ENCODE data around the gene PMPCB.

Gene PMPCB

DNA sequence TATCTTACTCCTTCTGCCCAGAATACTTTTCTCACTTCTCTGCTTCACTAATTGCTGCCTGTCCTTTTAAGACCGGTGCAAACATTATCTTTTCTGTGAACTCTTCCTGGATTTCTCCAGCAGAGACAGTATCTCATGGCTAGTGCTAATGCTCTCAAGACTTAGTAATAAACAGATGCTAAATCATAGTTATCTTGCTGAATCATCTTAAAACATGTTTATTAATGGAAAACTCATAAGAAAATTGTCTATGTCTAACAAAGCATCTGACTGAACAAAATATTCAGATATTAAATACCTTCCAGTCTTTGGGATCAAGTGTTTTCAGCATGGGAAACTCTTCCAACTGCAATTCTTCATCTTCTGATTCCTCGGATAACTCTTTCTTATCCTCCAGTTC, 44.2 kb downstream of the PMPCB start:
- DNase-seq (ENCODE audit: low spot score) = no peak
- in situ Hi-C loops (cut with MboI; ENCODE audit: low pct_unique_long_range_greater_than_20kb, low sequenced_read_pairs, unreplicated experiment) = no loop called here

GRCh38 chr7:103343332-103343731, 46.1 kb downstream of the PMPCB start:
- in situ Hi-C loops (cut with MboI; ENCODE audit: low pct_unique_long_range_greater_than_20kb, low sequenced_read_pairs, unreplicated experiment) = no loop called here
- TF ChIP-seq CTCF (IDR thresholded peaks at IDR 0.05; ENCODE audit: extremely low read depth, insufficient read depth, missing control alignments) = no peak
- no peak for DNase-seq (ENCODE audit: low spot score)

More for the DNA sequence above, 44.2 kb downstream of the PMPCB start:
- no peak for TF ChIP-seq CTCF (IDR thresholded peaks at IDR 0.05; ENCODE audit: extremely low read depth, insufficient read depth, missing control alignments)

GRCh38 chr7:103343758-103344452, 46.7 kb downstream of the PMPCB start:
- TF ChIP-seq CTCF (IDR thresholded peaks at IDR 0.05; ENCODE audit: extremely low read depth, insufficient read depth, missing control alignments) = no peak
- DNase-seq (ENCODE audit: low spot score) = peak; percentile 34
- in situ Hi-C loops (cut with MboI; ENCODE audit: low pct_unique_long_range_greater_than_20kb, low sequenced_read_pairs, unreplicated experiment) = no loop called here

- TF ChIP-seq CTCF (IDR thresholded peaks at IDR 0.05; ENCODE audit: extremely low read depth, insufficient read depth, missing control alignments) = no peak
- peak; percentile 83 for DNase-seq (ENCODE audit: low spot score)
- in situ Hi-C loops (cut with MboI; ENCODE audit: low pct_unique_long_range_greater_than_20kb, low sequenced_read_pairs, unreplicated experiment) = no loop called here
Measured at GRCh38 chr7:103344453-103345149, 47.4 kb downstream of the PMPCB start, which contains the start of gene DNAJC2. Gene DNAJC2 (minus strand): TSS chr7:103344767. CDS start chr7:103344622, 145 bp downstream.

GRCh38 chr7:103346396-103346795, 49.2 kb downstream of the PMPCB start:
- no peak for TF ChIP-seq CTCF (IDR thresholded peaks at IDR 0.05; ENCODE audit: extremely low read depth, insufficient read depth, missing control alignments)
- in situ Hi-C loops (cut with MboI; ENCODE audit: low pct_unique_long_range_greater_than_20kb, low sequenced_read_pairs, unreplicated experiment) = no loop called here
- DNase-seq (ENCODE audit: low spot score) = no peak

- DNase-seq (ENCODE audit: low spot score) = peak; percentile 81
- TF ChIP-seq CTCF (IDR thresholded peaks at IDR 0.05; ENCODE audit: extremely low read depth, insufficient read depth, missing control alignments) = no peak
- in situ Hi-C loops (cut with MboI; ENCODE audit: low pct_unique_long_range_greater_than_20kb, low sequenced_read_pairs, unreplicated experiment) = no loop called here
Measured at GRCh38 chr7:103347507-103348267, 50.5 kb downstream of the PMPCB start, which contains the start of gene PSMC2. Gene PSMC2 (plus strand): TSS chr7:103347643. CDS start chr7:103347712, 69 bp downstream.
